Measurements from ENCODE around the gene CCNF.
A peak's percentile ranks its signal among the peaks of the same experiment; 100 is the strongest.
"Not testable (repeated sequence)": the region's sequence is repeated elsewhere in the genome, so short reads cannot be mapped to it uniquely, and the experiment has no call there.

Gene CCNF

GRCh38 chr16:2475413-2476344, 46.4 kb downstream of the CCNF start:
- peak overlapping the region in 1 of 2 donors; percentile 44 for H3K27ac ChIP-seq
- peaks cover 6 to 49% (median 38%) of the 10 kb centered on the region in 4 donors for H3K4me1 ChIP-seq
- DNase-seq = no peak
- H3K27me3 ChIP-seq = peaks cover 6 to 29% of the 10 kb centered on the region in 2 donors
- TF ChIP-seq CTCF (IDR thresholded peaks at IDR 0.05) = no peak
- H3K9me3 ChIP-seq = no peaks in the 10 kb centered on the region
- H3K4me3 ChIP-seq = peak overlapping the region; percentile 74 to 78
- intact Hi-C loops (cut with DNase I; ENCODE audit: low total_unique reads) = loop anchor here (10.0 kb wide), 1 partner anchor 131 kb away; the partner anchor contains the start of gene ABCA3
- H3K36me3 ChIP-seq = no peaks in the 10 kb centered on the region

- Histone ChIP-seq H3K27ac (no peak overlapping the region), H3K4me1 (peaks cover 0 to 42% (median 32%) of the 10 kb centered on the region in 4 donors), H3K9me3 (no peaks in the 10 kb centered on the region), H3K27me3 (peaks cover under 1 to 23% of the 10 kb centered on the region in 2 donors), H3K4me3 (no peak overlapping the region), H3K36me3 (no peaks in the 10 kb centered on the region)
- no peak for TF ChIP-seq CTCF (IDR thresholded peaks at IDR 0.05)
- intact Hi-C loops (cut with DNase I; ENCODE audit: low total_unique reads) = loop anchor here (10.0 kb wide), 1 partner anchor 132 kb away; the partner anchor contains the start of gene ABCA3
- no peak for DNase-seq
These were observed 47.1 kb downstream of the CCNF start for GRCh38 chr16:2476345-2476720.

GRCh38 chr16:2476741-2477140, 47.5 kb downstream of the CCNF start:
- no peak for DNase-seq
- H3K36me3 ChIP-seq = no peaks in the 10 kb centered on the region
- intact Hi-C loops (cut with DNase I; ENCODE audit: low total_unique reads) = loop anchor here (10.0 kb wide), 1 partner anchor 132 kb away; the partner anchor contains the start of gene ABCA3
- H3K4me3 ChIP-seq = no peak overlapping the region
- no peak for TF ChIP-seq CTCF (IDR thresholded peaks at IDR 0.05)
- peaks cover 0 to 19% of the 10 kb centered on the region in 2 donors for H3K27me3 ChIP-seq
- peaks cover 0 to 38% (median 28%) of the 10 kb centered on the region in 4 donors for H3K4me1 ChIP-seq
- no peak overlapping the region for H3K27ac ChIP-seq
- no peaks in the 10 kb centered on the region for H3K9me3 ChIP-seq

GRCh38 chr16:2477327-2477726, 48.1 kb downstream of the CCNF start:
- no peaks in the 10 kb centered on the region for H3K36me3 ChIP-seq
- TF ChIP-seq CTCF (IDR thresholded peaks at IDR 0.05) = no peak
- intact Hi-C loops (cut with DNase I; ENCODE audit: low total_unique reads) = loop anchor here (10.0 kb wide), 1 partner anchor 133 kb away; the partner anchor contains the start of gene ABCA3
- H3K4me3 ChIP-seq = no peak overlapping the region
- H3K27me3 ChIP-seq = peaks cover 0 to 13% of the 10 kb centered on the region in 2 donors
- no peak for DNase-seq
- no peak overlapping the region for H3K27ac ChIP-seq
- no peaks in the 10 kb centered on the region for H3K9me3 ChIP-seq
- H3K4me1 ChIP-seq = peaks cover 0 to 37% (median 26%) of the 10 kb centered on the region in 4 donors

- Histone ChIP-seq H3K27me3 (peaks cover 0 to 3% of the 10 kb centered on the region in 2 donors), H3K9me3 (no peaks in the 10 kb centered on the region), H3K4me3 (no peak overlapping the region), H3K27ac (no peak overlapping the region), H3K4me1 (peaks cover 0 to 39% (median 27%) of the 10 kb centered on the region in 4 donors), H3K36me3 (no peaks in the 10 kb centered on the region)
- DNase-seq = no peak
- no peak for TF ChIP-seq CTCF (IDR thresholded peaks at IDR 0.05)
- intact Hi-C loops (cut with DNase I; ENCODE audit: low total_unique reads) = loop anchor here (10.0 kb wide), 1 partner anchor 133 kb away; the partner anchor contains the start of gene ABCA3
These were observed 49.0 kb downstream of the CCNF start for GRCh38 chr16:2478279-2478678.

GRCh38 chr16:2479996-2480395, 50.7 kb downstream of the CCNF start:
- not testable (repeated sequence) for H3K4me3 ChIP-seq, H3K9me3 ChIP-seq, H3K27me3 ChIP-seq, H3K27ac ChIP-seq, DNase-seq, H3K36me3 ChIP-seq
- peaks cover 0 to 39% (median 16%) of the 10 kb centered on the region in 4 donors for H3K4me1 ChIP-seq
- intact Hi-C loops (cut with DNase I; ENCODE audit: low total_unique reads) = loop anchor here (10.0 kb wide), 1 partner anchor 135 kb away; the partner anchor contains the start of gene ABCA3
